Neural cell (in vitro differentiated cells): ENCODE measurements around the gene POU5F2. TPM values are rescaled to one million over a fixed set of nuclear protein-coding genes. Genes with fewer than 3 reads are reported as not detected.

Experiments
- H2AFZ ChIP-seq: fragments of 200-600, 300-800 bp; sonication (generic), shearing (Covaris generic); 2 replicates; pipeline ENCODE4 v1.6.0; 2014; ENCODE audit warnings: low read depth, mild to moderate bottlenecking, antibody characterized with exemption, low read length, moderate library complexity
- H3F3A ChIP-seq: fragments of 200-600 bp; shearing (Covaris generic); 2 replicates; pipeline ENCODE4 v1.6.1; 2016; ENCODE audit warnings: mild to moderate bottlenecking, moderate library complexity, mixed read lengths, antibody characterized with exemption, low read length; ENCODE audit not compliant: insufficient read depth, poor library complexity, severe bottlenecking
- H3K27ac ChIP-seq: fragments of 200-600, 300-800 bp; sonication (generic), shearing (Covaris generic); 2 replicates; pipeline ENCODE4 v1.5.1; 2014; ENCODE audit warnings: mild to moderate bottlenecking, low read length, moderate library complexity
- H3K27me3 ChIP-seq: fragments of 300-800, 200-600 bp; sonication (generic), shearing (Covaris generic); 2 replicates; pipeline ENCODE4 v1.6.0; 2014; ENCODE audit warnings: mild to moderate bottlenecking, low read depth, low read length, moderate library complexity; ENCODE audit not compliant: insufficient read depth
- H3K36me3 ChIP-seq: fragments of 300-800, 200-600 bp; sonication (generic), shearing (Covaris generic); 2 replicates; pipeline ENCODE4 v1.5.1; 2014; ENCODE audit warnings: mild to moderate bottlenecking, antibody characterized with exemption, low read length, moderate library complexity; ENCODE audit not compliant: insufficient read depth
- H3K4me2 ChIP-seq: fragments of 300-800, 200-600 bp; sonication (generic), shearing (Covaris generic); 2 replicates; pipeline ENCODE4 v1.6.0; 2014; ENCODE audit warnings: mild to moderate bottlenecking, low read length
- H3K4me3 ChIP-seq: fragments of 300-800, 200-600 bp; sonication (generic), shearing (Covaris generic); 2 replicates; pipeline ENCODE4 v1.5.1; 2014; ENCODE audit warnings: mild to moderate bottlenecking, low read length, moderate library complexity
- H3K79me2 ChIP-seq: fragments of 200-600 bp; shearing (Covaris generic); replicated peaks from 2 replicates; pipeline ENCODE4 v1.6.0; 2014; ENCODE audit warnings: mild to moderate bottlenecking, low read length, moderate library complexity; ENCODE audit not compliant: insufficient read depth
- H3K9ac ChIP-seq: fragments of 300-800, 200-600 bp; sonication (generic), shearing (Covaris generic); 2 replicates; pipeline ENCODE4 v1.6.1; 2016; ENCODE audit warnings: mild to moderate bottlenecking, low read length, mixed read lengths
- H3K9me2 ChIP-seq: fragments of 200-600 bp; shearing (Covaris generic); 2 replicates; pipeline ENCODE4 v1.6.1; 2016; ENCODE audit warnings: mild to moderate bottlenecking, low read length, mixed read lengths; ENCODE audit not compliant: insufficient read depth
- H3K9me3 ChIP-seq: fragments of 200-600, 300-800 bp; sonication (generic), shearing (Covaris generic); 2 replicates; pipeline ENCODE4 v1.6.1; 2016; ENCODE audit warnings: mild to moderate bottlenecking, mixed run types, low read length, moderate library complexity, mixed read lengths
- H4K20me1 ChIP-seq: fragments of 200-600 bp; shearing (Covaris generic); 2 replicates; pipeline ENCODE4 v1.6.1; 2016; ENCODE audit warnings: mild to moderate bottlenecking, mixed run types; ENCODE audit not compliant: insufficient read depth
- EZH2 ChIP-seq: fragments of 200-600, 300-800 bp; shearing (Covaris generic), sonication (generic); IDR thresholded peaks from 2 replicates; pipeline ENCODE4 v1.6.1; 2014; ENCODE audit warnings: antibody characterized with exemption, low read length, borderline replicate concordance, mild to moderate bottlenecking; ENCODE audit not compliant: insufficient read depth, poor library complexity, severe bottlenecking
- MXI1 ChIP-seq: fragments of 450-650 bp; conservative IDR thresholded peaks from 2 replicates; pipeline ENCODE4 v1.6.1; 2014; ENCODE audit warnings: antibody characterized with exemption, mild to moderate bottlenecking; ENCODE audit not compliant: poor library complexity, severe bottlenecking
- POLR2AphosphoS5 ChIP-seq: IDR thresholded peaks from 2 replicates; pipeline ENCODE4 v1.6.1; 2012
- RAD21 ChIP-seq: fragments of 450-650 bp; conservative IDR thresholded peaks from 2 replicates; pipeline ENCODE4 v1.6.1; 2014; ENCODE audit warnings: antibody characterized with exemption, mild to moderate bottlenecking, moderate library complexity
- REST ChIP-seq: IDR thresholded peaks from 2 replicates; pipeline ENCODE4 v1.6.1; 2012; ENCODE audit warnings: borderline replicate concordance
- TAF1 ChIP-seq: IDR thresholded peaks from 2 replicates; pipeline ENCODE4 v1.6.1; 2012; ENCODE audit warnings: low read depth
- polyA plus RNA-seq: library from polyadenylated mRNA; depleted of rRNA; stranded (reverse); fragments of >200 nt; gene quantifications from 2 replicates; pipeline ENCODE4 v1.2.3, GENCODE V29; 2014
- TF ChIP-seq, protein P1 (sequence below): fragments of 450-650 bp; IDR thresholded peaks from 2 replicates; pipeline ENCODE4 v1.5.1; 2014; ENCODE audit warnings: antibody characterized with exemption, mild to moderate bottlenecking, moderate library complexity; ENCODE audit not compliant: poor library complexity, severe bottlenecking

The POU5F2 gene
- polyA plus RNA-seq, 1 donor from 2014 or later: 0.07 TPM

DNA sequence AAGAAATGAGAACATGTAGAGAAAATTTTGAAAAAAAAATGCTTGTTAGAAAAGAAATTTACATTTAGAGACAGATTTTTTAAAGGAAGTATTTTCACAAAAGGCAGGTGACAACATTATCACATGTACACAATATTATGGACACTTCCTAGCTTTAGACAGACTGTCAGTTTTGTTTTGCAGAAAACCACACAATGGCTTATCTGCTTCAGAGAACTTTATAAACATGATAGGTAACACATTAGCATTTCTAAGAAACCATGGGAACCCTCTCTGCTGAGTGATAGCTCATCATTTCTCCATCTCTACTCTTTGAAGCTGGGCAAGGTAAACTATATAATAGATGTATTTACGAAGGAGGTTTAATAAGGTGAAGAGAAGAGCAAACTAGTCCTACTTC lies 25.6 kb downstream of the POU5F2 start:
- Histone ChIP-seq H3K9ac (no peak overlapping the region), H3K79me2 (no peaks in the 10 kb centered on the region), H2AFZ (no peak overlapping the region), H3K27me3 (no peaks in the 10 kb centered on the region), H3K4me2 (no peak overlapping the region), H3K27ac (no peak overlapping the region), H4K20me1 (no peaks in the 10 kb centered on the region), H3K9me2 (no peaks in the 10 kb centered on the region), H3K36me3 (no peaks in the 10 kb centered on the region), H3F3A (no peaks in the 10 kb centered on the region), H3K4me3 (no peak overlapping the region), H3K9me3 (no peaks in the 10 kb centered on the region)
- TF ChIP-seq MXI1: no peak
- TF ChIP-seq, protein P1, sequence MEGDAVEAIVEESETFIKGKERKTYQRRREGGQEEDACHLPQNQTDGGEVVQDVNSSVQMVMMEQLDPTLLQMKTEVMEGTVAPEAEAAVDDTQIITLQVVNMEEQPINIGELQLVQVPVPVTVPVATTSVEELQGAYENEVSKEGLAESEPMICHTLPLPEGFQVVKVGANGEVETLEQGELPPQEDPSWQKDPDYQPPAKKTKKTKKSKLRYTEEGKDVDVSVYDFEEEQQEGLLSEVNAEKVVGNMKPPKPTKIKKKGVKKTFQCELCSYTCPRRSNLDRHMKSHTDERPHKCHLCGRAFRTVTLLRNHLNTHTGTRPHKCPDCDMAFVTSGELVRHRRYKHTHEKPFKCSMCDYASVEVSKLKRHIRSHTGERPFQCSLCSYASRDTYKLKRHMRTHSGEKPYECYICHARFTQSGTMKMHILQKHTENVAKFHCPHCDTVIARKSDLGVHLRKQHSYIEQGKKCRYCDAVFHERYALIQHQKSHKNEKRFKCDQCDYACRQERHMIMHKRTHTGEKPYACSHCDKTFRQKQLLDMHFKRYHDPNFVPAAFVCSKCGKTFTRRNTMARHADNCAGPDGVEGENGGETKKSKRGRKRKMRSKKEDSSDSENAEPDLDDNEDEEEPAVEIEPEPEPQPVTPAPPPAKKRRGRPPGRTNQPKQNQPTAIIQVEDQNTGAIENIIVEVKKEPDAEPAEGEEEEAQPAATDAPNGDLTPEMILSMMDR: no peak
- no peak for TF ChIP-seq EZH2

DNA sequence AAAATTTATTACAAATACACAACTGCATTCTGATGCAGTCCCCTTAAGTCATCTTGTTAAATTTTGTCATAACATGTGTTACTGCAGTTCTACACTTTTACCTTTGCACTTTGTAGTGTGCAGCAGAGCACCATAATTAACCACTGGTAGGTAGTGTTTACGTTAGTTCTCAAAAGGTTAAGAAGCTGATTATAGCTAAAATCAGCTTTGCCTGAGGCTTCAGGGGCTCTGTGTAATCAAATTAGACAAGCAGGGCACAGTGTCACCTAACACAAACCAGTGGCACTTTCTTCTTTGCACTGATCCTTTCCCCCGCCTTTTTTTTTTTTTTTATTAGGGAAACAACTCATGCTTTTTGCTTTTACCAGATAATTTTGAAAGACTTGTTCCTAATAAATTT lies 26.1 kb downstream of the POU5F2 start:
- no peaks in the 10 kb centered on the region for H3K9me3 ChIP-seq
- no peak overlapping the region for H3K9ac ChIP-seq
- H3K9me2 ChIP-seq: no peaks in the 10 kb centered on the region
- TF ChIP-seq, protein P1: no peak
- TF ChIP-seq POLR2AphosphoS5 (no peak), MXI1 (no peak), TAF1 (no peak), REST (no peak), RAD21 (no peak)
- no peaks in the 10 kb centered on the region for H3K79me2 ChIP-seq
- no peak overlapping the region for H3K4me3 ChIP-seq
- H4K20me1 ChIP-seq: no peaks in the 10 kb centered on the region
- no peak overlapping the region for H3K27ac ChIP-seq
- no peaks in the 10 kb centered on the region for H3K27me3 ChIP-seq
- no peak overlapping the region for H3K4me2 ChIP-seq
- no peaks in the 10 kb centered on the region for H3K36me3 ChIP-seq
- no peak overlapping the region for H2AFZ ChIP-seq
- H3F3A ChIP-seq: no peaks in the 10 kb centered on the region
